Measurements from ENCODE around the gene GAL3ST2.
"Not testable (repeated sequence)": the region's sequence is repeated elsewhere in the genome, so short reads cannot be mapped to it uniquely, and the experiment has no call there.

GAL3ST2 gene

DNA sequence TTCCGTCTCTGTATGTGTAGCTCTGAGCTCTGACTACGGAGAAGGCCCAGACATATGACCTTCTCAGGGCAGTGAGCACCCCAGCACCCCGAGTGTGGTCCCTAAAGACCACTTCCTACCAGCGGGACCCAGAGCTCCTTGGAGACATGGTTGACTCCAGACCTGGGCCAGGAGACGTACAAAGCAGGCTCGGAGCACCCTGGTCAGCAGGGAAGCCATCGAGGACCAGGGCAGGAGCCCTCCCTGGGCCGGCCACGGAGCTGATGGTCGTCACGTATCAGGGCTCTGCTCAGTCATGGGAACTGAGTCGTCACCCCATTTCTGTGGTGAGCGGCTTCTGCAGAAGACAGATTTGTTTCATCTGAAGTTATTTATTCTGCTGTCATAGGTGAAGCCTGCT lies 19.6 kb downstream of the GAL3ST2 start:
- no peak for DNase-seq

DNA sequence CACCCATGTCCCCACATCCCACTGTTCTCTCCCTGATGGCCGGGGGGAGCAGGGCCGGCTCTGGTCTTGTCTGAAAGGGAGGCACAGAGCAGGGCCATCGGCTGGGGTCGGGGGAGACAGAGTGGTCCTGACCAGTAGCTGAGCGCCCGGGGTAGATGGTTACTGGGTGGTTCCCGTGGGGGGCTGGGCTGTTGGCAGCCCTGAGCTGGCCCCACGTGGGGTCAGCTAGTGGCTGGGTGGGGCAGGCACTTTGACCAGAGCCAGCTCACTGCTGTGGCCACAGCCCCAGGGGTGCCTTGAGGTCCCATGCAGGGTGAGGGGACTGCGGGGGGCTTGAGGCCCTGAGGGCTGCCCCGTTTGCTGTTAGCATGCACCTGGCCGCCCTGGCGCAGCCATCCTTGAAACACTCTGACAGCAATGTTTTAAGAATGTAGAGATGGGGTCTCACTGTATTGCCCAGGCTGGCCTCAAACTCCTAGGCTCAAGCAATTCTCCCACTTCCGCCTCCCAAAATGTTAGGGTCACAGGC lies 20.1 kb downstream of the GAL3ST2 start:
- DNase-seq = no peak

GRCh38 chr2:241797441-241798080 lies 20.9 kb downstream of the GAL3ST2 start:
- no peak for DNase-seq

GRCh38 chr2:241798081-241798630 lies 21.5 kb downstream of the GAL3ST2 start:
- no peak for DNase-seq

GRCh38 chr2:241798631-241799521 lies 22.3 kb downstream of the GAL3ST2 start:
- no peak for DNase-seq

GRCh38 chr2:241799522-241800197 lies 23.0 kb downstream of the GAL3ST2 start:
- DNase-seq = no peak

- DNase-seq = not testable (repeated sequence)
Observed at GRCh38 chr2:241800198-241800903, 23.7 kb downstream of the GAL3ST2 start.

DNA sequence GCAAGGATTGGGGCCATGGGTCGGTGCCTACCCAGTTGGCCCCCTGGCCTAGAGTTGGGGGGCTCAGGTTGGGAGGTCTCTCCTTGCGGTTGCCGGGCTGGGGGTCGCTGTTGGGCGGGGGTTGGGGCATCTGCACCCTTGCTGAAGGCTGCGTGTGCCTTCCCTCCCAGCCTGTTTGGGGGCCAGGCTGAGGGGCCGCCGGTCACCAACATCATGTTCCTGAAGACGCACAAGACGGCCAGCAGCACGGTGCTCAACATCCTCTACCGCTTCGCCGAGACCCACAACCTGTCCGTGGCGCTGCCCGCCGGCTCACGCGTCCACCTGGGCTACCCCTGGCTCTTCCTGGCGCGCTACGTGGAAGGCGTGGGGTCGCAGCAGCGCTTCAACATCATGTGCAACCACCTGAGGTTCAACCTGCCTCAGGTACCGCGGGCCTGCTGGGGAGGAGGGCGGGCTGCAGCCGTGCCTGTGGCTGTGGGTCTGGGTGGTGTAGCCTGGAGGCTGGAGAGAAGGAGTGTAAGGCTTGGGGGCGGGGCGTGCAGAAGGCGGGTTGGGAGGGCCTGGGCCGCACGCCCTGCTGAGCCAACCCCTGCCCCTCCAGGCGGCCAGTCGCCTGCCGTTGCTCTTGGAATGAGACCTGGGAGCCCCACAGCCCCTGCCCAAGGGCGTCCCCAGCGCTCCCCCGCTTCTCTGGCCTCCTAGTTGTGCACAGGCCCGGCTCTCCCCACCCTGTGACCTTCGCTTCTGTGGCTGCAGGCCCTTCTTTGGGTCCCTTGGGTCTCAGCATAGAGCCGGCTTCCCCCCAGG lies 25.2 kb downstream of the GAL3ST2 start:
- DNase-seq = no peak

DNA sequence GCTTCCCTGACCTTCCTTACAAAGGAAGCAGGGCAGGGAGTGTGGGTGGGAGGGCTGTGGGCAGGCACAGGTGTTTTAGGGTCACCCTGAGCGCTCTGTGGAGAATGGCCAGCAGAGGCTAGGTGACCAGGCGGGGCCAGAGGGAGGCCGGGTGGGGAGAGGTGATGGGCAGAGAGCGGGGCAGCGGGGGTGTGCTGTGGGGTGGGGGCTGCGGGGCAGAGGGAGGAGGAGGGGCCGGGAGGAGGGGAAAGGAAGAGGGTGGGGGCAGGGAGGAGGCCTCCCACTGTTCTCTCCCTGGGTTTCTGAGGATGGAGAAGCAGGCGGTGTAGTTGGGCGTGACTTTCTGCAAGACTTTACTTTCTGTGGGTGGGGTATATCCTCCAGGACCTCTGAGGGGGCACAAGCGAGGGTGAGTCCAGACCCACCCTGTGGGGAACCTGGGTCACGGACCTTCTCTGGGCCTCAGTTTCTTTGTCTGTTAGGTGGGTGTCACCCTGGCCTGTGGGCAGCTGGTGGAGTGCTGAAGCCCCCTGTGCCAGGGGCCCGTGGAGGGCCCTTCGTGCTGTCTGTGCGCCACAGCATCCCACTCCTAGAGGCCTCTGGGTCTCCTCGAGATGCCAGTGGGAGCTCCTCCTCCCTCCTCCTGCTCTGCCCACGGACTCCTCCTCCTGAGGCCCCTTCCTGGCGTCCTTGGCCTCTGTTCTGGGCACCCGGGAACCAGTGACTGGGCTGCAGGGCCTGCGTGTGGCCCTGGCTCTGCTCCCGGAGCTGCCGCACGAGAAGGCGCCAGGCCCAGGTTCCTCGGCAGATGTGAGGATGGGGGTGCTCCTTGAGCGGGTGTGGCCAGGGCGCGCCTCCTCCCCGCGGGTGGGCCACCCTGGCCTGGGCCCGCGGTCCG lies 26.0 kb downstream of the GAL3ST2 start:
- peak; percentile 30 for DNase-seq

DNA sequence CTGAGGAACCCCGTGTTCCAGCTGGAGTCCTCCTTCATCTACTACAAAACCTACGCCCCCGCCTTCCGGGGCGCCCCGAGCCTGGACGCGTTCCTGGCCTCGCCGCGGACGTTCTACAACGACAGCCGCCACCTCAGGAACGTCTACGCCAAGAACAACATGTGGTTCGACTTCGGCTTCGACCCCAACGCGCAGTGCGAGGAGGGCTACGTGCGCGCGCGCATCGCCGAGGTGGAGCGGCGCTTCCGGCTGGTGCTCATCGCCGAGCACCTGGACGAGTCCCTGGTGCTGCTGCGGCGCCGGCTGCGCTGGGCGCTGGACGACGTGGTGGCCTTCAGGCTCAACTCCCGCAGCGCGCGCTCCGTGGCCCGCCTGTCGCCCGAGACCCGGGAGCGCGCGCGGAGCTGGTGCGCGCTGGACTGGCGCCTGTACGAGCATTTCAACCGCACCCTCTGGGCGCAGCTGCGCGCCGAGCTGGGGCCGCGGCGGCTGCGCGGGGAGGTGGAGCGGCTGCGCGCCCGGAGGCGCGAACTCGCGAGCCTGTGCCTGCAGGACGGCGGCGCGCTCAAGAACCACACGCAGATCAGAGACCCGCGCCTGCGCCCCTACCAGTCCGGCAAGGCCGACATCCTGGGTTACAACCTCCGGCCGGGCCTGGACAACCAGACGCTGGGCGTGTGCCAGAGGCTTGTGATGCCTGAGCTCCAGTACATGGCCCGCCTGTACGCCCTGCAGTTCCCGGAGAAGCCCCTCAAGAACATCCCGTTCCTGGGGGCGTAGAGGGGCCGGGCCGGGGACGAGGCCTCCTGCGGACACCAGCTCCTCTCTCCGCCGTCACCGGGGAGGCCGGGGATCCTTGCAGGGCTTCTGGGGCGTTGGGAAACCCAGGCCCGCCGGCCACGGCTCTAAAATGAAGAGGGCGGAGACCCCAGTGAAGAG lies 27.0 kb downstream of the GAL3ST2 start:
- DNase-seq = peak; percentile 41

DNA sequence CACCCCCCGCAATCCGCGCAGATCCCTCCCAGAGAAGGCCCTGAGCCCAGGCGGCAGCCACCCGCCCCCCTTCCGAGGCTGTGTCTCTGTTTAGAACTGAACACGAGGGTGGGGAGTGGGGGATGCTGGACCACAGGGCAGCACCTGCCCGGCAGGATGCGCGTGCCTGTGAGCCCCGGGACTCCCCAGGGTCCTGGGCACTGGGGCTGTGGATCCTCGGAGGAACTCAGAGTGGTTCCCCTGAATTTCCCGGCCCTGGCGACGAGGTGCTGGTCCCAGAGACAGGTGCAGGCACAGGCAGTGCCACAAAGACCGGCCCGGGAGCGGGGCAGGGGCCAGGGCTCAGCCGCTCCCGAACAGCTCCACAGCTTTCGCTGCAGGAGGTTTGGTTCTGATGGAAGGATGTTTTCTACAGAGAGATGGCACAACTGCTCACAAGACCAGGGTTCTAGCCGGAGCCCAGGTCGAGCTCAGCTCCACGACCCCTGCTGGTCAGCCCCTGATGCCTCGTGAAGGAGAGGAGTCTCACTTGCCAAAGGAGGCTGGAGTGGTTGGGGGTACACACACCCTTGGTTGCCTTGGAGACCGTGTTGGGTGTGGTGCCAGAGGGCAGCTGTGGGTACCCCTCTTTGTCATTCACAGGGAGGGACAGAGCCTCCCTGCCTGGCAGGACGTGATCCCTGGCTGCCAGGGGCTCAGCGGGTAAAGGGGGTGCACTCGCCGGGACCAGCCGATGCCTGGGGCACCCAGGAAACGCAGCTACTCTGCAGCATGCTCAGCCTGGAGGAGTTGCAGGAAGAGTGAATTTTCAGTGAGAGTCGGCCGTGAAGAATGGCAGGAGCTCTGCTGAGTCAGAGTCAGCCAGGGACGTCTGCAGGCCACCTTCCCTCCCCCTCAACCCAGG lies 28.0 kb downstream of the GAL3ST2 start:
- DNase-seq = peak; percentile 32

GRCh38 chr2:241806217-241806616 lies 29.6 kb downstream of the GAL3ST2 start:
- DNase-seq = not testable (repeated sequence)

GRCh38 chr2:241808051-241808720 lies 31.6 kb downstream of the GAL3ST2 start:
- no peak for DNase-seq

DNA sequence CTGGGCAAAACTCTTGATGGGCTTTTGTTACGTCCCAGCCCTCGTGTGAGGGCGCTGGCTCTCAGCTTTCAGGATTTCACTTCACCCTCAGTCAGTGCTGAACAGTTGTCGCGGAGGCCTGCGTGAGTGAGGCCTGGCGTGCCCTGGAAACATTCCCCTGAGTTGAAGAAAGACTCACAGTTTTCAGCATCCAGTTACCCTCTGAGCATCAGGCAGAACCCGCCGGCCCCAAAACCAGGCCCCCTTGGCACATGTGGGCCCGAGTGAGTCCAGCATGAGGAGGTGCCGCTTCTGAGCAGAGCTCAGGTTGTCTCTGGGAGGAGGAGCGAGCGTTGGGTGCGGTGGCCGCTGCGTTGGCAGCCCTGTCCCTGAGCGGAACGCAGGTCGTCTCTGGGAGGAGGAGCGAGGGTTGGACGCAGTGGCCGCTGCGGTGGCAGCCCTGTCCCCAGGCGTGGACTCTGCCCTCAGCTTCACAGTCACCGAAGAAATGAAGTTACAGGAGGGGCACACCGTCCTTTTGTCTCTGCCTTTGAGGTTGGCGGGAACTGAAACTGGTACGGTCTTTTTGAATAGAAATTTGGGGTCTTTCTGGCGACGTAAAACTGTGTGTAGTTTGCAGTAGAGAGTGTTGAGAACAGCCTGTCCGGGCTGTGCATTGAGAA lies 32.2 kb downstream of the GAL3ST2 start, which contains the start of gene NEU4:
Gene NEU4, plus strand, starts transcription at position 473 of the 662 bp plus-strand sequence. CDS start 5,292 bp downstream, outside the sequence.
- DNase-seq = no peak

GRCh38 chr2:241809383-241810306 lies 33.0 kb downstream of the GAL3ST2 start:
- peak; percentile 28 for DNase-seq

Data from activated CD4-positive, CD25-positive, alpha-beta regulatory T cell treated with anti-CD3 and anti-CD28 coated beads, Interleukin-2, amount 50 U/mL, for 72 hours (primary cell).